ENCODE results near the gene GALNT2. TPM values are rescaled to one million over a fixed set of nuclear protein-coding genes. Genes with fewer than 3 reads are reported as not detected.

GALNT2 gene
- total and polyA plus RNA-seq, 7 donors = 43.7 to 88.7 (median 75.7) TPM

DNA sequence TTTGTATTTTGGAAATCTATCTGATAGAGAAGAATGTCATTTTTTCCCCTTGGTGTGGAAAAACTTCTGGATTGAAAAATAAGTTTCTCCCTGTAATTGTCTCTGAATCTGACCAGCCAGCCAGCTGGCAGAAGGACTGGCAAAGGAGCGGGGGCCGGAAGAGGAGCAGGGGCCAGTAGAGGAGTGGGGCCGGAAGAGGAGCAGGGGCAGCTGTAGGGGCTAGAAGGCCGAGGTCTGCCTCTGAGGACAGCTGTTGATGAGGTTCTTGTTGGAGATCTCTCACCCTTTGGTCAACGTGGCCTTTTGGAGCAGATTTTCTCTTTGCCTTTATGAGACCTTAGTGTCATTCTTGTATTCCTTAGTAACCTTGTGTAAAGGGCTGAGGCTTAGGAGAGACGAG is 121.8 kb downstream of the GALNT2 start:
- Histone ChIP-seq H3K36me3 (ENCODE audit: insufficient read depth in 1 of 2, low read depth in 1 of 2) (no peaks in the 10 kb centered on the region), H3K9me3 (no peaks in the 10 kb centered on the region), H3K27me3 (ENCODE audit: insufficient read depth in 3 of 3, low read length in 2 of 3) (no peaks in the 10 kb centered on the region), H3K4me1 (peaks cover 21% of the 10 kb centered on the region), H3K27ac (no peak overlapping the region), H3K4me3 (no peak overlapping the region)
- no peak for TF ChIP-seq CTCF (IDR thresholded peaks at IDR 0.05)
- DNase-seq (no peak), ATAC-seq (no peak)
- WGBS, 3 donors = 55 to 74% (median 68%) methylated on average over 6 of the region's 6 CpGs
- intact Hi-C loops (cut with DNase I) = no loop called here

- TF ChIP-seq CTCF (IDR thresholded peaks at IDR 0.05) = no peak
- peaks cover 23% of the 10 kb centered on the region for H3K4me1 ChIP-seq
- H3K36me3 ChIP-seq (ENCODE audit: insufficient read depth in 1 of 2, low read depth in 1 of 2) = no peaks in the 10 kb centered on the region
Measured at GRCh38 chr1:230189341-230189740, 122.3 kb downstream of the GALNT2 start.

GRCh38 chr1:230189824-230190223 is 122.8 kb downstream of the GALNT2 start:
- 90 to 93% (median 92%) methylated on average over 5 of the region's 5 CpGs for WGBS, 3 donors
- H3K36me3 ChIP-seq (ENCODE audit: insufficient read depth in 1 of 2, low read depth in 1 of 2) = no peaks in the 10 kb centered on the region
- DNase-seq = no peak
- H3K4me1 ChIP-seq = peaks cover 26% of the 10 kb centered on the region
- no peaks in the 10 kb centered on the region for H3K27me3 ChIP-seq (ENCODE audit: insufficient read depth in 3 of 3, low read length in 2 of 3)
- no peaks in the 10 kb centered on the region for H3K9me3 ChIP-seq
- intact Hi-C loops (cut with DNase I) = loop anchor here in 1 of 2 donors (10.0 kb wide), 1 partner anchor 335 kb away; no protein-coding TSS in a partner anchor
- TF ChIP-seq CTCF (IDR thresholded peaks at IDR 0.05) = no peak
- no peak overlapping the region for H3K27ac ChIP-seq
- ATAC-seq = no peak
- H3K4me3 ChIP-seq = no peak overlapping the region

More at GRCh38 chr1:230189341-230189740, 122.3 kb downstream of the GALNT2 start:
- 88 to 92% (median 89%) methylated on average over 8 of the region's 8 CpGs for WGBS, 3 donors
- DNase-seq = no peak
- H3K27me3 ChIP-seq (ENCODE audit: insufficient read depth in 3 of 3, low read length in 2 of 3) = no peaks in the 10 kb centered on the region
- H3K27ac ChIP-seq = no peak overlapping the region
- no peak for ATAC-seq
- intact Hi-C loops (cut with DNase I) = no loop called here
- H3K9me3 ChIP-seq = no peaks in the 10 kb centered on the region
- H3K4me3 ChIP-seq = no peak overlapping the region

DNA sequence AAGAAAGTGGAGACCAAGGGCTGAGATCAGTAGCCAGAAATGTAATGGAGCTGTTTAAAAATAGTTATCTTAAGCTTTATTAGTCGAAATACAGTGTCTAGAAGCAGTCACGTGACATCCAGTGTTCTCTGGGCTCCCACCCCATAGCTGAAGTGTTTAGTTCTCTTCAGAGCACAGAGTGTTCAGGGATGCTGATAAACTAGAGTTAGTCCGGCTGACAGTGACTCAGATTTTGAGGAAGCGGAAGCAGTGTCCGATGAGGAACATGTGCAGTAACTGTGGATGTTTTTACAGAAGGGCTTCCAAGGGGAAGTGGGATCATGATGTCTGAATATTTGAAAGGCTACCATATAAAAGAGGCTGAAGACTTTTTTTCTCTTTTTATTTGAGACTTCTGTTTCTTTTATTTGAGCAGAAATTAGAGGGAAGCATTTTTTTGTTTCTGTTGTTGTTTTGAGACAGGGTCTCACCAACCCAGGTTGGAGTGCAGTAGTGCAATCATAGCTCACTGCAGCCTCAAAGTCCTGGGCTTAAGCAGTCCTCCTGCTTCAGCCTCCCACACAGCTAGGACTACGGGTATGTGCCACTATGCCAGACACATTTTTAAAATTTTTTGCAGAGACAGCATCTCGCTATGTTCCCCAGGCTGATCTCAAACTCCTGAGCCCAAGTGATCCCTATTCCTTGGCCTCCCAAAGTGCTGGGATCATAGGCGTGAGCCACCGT is 124.2 kb downstream of the GALNT2 start:
- DNase-seq (peak in 1 of 2 donors; percentile 66), ATAC-seq (peak; percentile 54 to 94 (median 82))
- Histone ChIP-seq H3K27ac (peak overlapping the region; percentile 7), H3K4me1 (peaks cover 18% of the 10 kb centered on the region), H3K9me3 (no peaks in the 10 kb centered on the region), H3K36me3 (ENCODE audit: insufficient read depth in 1 of 2, low read depth in 1 of 2) (no peaks in the 10 kb centered on the region), H3K4me3 (no peak overlapping the region), H3K27me3 (ENCODE audit: insufficient read depth in 3 of 3, low read length in 2 of 3) (no peaks in the 10 kb centered on the region)
- WGBS, 3 donors = 41 to 62% (median 53%) methylated on average over 9 of the region's 9 CpGs
- intact Hi-C loops (cut with DNase I) = loop anchor here in 1 of 2 donors (10.0 kb wide), 1 partner anchor 336 kb away; no protein-coding TSS in a partner anchor
- TF ChIP-seq CTCF (IDR thresholded peaks at IDR 0.05) = no peak

Data from psoas muscle (tissue), 8 donors.